Peyer's patch (tissue), 4 donors: Measurements from ENCODE around the gene SRRM3.

ENCODE experiments used
- CTCF ChIP-seq, 6 experiments: fragments of 450-650 bp in 4 of 6; fragments of 200-600 bp in 2 of 6; sonication (generic) in 1 of 6; IDR thresholded peaks; one replicate each; pipeline ENCODE4 v1.5.1; 2017 to 2019; ENCODE audit warnings: antibody characterized with exemption in 6 of 6, mild to moderate bottlenecking in 3 of 6, moderate library complexity in 1 of 6
- POLR2A ChIP-seq, 2 donors: fragments of 450-650 bp; IDR thresholded peaks; one replicate each; pipeline ENCODE4 v1.5.1; 2017; ENCODE audit warnings: antibody characterized with exemption in 2 of 2, mild to moderate bottlenecking in 2 of 2, moderate library complexity in 2 of 2

GRCh38 chr7:76261931-76262330, 60.2 kb downstream of the SRRM3 start:
- TF ChIP-seq CTCF (IDR thresholded peaks at IDR 0.05) (no peak), POLR2A (IDR thresholded peaks at IDR 0.05) (no peak)
